Ramos (cell line): ENCODE results near the gene VPS37D.
"Not testable (repeated sequence)": the region's sequence is repeated elsewhere in the genome, so short reads cannot be mapped to it uniquely, and the experiment has no call there.

Source experiments
- in situ Hi-C: fragments of 300-500 bp; cut with MboI; formaldehyde crosslinking; loops from one replicate; pipeline ENCODE4 v1.14.3; 2022; ENCODE audit warnings: low sequenced_read_pairs; ENCODE audit not compliant: unreplicated experiment

Gene VPS37D

DNA sequence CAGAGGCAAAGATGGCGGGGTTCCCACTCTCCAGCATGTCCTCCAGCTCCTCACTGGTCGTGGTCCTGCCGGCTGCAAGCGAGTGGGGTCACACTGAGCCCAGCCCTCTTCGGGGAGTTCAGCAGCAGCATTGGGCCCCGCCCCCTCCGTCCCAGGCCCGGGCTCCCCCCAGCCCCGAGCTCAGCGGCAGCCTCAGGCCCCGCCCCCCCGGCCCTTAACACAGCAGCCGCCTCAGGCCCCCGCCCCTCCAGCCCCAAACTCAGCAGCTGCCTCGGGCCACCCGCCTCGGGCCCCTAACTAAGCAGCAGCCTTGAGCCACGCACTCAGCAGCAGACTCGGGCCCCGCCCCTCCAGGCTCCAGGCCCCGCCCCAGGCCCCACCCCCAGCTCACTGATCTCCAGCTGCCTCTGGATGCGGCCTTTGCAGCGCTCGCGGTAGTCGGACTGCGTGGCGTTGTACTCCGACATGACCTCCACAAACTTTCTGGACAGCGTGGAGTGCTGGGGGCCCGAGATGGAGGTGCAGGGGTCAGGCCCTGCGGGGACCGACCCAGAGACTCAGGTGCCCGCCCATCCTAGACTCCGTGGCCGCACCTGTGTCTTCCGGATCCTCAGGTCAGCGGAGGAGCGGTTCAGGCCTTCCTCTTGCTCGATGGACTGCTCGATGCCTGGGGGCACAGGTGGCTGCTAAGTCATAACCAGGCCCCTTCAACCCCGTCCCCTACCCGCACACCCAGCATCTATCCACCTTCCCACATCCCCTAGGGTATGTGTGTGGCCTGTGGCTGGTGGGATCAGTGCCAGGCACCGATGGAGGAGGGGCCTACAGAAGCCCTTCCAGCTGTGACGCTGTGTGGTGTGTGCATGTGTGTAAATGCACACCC lies 36.4 kb downstream of the VPS37D start:
- in situ Hi-C loops, result no loop called here

DNA sequence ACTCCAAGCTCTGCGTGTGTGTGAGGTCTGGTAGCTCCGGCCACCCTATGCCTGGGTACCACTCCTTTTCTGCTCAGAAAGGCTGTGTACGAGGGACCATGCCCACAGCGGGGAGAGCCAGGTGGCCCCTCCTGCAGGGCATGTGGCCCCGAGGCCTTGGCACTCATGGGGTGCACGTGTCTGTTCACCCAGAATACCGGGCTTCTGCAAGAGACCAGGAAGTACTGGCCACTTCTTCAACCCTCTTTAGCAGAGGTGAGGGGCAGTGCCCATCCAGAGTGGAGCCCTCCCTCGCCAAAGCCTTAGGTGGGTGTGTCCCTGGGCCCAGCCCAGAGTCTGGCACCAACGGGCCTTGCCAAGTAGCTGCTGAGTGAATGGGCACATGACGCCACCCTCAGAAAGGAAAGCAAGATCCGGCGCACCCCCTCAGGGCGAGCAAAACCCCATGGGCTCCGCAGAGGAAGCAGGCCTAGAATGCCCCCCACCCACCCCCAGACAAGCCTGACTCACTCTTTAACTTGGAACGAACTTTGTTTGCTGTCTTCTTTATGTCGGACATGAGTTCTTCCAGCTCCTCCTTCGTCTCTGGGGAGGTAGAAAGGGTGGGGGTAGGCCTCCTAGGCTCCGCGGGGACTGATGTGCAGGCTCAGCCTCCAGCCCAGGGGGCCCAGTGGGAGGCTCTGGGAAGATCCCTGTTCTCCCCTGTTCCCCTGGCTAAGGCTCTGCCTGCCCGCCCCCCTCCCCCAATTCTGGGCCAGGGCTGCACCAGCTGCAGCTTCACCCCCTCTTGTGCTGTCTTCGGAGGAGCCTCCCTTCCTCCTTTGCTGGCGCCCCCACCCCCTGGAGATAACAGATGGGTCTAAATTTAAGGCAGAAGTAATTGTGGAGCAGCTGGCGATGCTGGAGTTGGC lies 37.3 kb downstream of the VPS37D start:
- in situ Hi-C loops, result no loop called here

DNA sequence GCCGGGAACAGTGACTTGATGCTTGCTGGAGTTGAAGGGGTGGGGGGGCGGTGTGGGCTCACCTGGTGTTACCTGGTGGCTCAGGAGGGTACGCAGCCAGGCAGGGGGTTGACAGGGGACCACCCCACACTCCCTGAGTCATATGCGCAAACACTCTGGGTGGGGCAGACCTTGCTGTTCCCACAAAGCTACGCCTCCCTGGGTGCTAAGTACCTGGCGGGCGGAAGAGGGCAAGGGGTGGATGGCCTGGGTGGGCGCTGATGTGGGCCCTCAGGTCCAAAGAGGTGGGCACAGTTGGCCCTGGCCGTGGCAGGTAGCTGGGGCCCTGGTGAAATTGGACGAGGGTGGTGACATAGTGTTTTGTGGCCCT lies 37.9 kb downstream of the VPS37D start:
- in situ Hi-C loops, result no loop called here

DNA sequence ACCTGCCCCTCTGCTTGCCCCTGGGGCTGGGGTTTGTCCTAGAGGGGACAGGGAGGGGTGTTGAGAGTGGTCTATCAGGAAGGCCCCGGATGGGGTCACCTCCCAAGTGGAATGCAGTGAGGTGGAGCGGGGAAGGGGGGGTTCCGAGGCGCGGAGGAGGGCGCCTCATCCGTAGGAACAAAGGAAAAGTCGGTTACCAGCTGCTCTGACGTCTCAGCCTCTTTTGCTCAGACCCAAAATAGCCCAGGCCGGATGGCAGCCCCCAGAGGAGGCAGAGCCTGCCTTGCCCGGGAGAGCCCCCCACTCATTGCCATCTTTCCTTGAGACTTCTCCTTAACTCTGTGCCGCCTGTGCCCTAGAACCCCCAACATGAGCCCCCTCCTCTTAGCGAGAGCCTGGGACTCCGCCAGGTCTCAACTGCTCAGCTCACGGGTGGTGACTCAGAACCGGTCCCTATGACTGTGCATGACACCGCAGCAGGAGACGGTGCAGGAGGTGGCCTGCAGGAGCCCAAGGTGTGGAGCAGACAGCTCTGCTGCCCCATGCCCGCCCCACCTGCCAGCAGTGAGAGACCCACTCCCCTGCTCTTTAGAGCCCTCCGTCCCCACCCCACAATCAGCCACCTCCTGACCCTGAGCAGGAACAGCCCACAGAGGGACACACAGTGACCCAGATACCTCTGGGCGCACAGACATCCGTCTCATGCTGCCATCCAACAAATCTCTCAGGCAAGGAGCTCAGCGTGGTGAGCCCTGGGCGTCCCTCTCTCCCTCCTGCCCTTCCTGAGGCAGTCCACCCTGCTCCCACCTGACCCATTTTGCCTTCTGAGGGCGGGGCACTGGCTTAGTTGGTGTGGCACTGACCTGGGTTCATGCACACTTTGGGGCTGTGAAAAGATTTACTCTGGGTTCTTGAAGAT lies 38.8 kb downstream of the VPS37D start:
- in situ Hi-C loops, result no loop called here

DNA sequence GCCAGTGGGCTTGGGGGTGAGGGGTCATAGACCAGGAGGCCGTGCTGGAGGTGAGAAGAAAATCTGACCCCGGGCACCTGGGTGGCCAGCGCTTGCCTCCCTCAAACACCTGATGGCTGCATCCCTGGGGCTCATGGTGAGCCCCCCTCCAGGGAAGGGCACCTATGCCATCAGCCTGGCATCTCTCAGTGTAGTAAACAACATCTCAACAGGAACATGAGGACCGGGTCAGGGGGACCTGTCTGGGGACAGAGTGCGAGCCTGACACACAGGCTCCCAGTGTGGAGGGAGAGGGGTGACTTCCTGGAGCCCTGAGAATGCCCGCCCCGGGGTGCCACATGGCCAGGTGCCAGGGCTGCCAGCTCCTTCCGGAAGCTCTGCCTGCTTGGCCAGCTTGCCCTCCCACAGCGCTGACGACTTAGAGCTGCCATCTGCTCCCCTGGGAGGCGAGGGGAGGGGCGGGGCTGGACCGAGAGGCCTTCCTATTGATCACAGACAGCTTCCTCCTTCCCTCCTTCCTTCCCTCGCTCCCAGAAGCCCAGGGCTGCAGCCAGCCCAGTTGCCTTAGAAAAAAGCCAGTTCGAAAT lies 39.5 kb downstream of the VPS37D start:
- in situ Hi-C loops, result no loop called here

DNA sequence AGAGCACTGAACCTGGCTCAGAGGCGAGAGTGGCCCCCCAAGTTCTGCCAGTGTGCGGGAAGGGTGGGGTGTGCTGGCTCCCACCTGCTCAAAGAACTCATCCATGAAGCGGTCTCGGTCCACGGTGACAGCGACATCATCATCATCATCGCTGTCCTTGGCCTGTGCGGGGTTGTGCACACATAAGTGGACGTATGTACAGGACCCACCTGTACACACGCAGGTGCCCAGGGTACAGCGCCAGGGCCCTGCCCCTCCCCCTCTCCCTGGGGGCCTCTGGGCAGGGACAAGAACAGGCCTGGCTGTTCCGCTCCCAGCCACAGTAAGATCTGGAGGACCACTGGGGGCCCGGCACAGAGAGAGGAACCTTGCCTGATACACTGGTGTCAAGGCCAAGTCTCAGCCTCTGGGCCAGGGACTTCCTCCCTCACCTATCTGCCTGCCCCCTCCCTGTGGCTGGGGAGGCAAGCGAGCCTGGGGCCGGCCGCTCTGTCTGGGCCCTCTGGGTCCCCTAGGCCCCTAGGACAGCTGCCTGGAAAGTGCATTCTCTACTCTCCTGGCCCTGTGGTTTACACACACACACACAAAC lies 41.4 kb downstream of the VPS37D start:
- in situ Hi-C loops, result no loop called here

DNA sequence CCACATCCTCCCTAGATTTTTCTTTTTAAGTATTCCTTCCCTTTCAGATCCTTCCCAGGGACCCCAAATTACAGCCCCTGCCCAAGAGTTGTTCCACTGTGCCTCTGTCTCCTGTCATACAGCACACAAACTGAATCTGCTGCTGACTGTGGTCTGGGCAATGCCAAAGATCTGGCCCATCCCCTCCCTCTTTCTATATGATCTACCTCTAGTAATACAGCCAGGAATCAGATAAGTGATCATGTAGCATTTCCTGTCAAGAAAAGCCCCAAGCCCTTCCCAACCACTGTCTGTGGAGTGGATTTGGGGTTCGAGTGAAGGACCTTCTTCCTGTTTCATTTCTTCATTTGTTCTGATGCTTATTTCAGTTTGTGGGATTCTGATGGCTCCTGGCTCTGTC lies 45.1 kb downstream of the VPS37D start:
- in situ Hi-C loops, result no loop called here

DNA sequence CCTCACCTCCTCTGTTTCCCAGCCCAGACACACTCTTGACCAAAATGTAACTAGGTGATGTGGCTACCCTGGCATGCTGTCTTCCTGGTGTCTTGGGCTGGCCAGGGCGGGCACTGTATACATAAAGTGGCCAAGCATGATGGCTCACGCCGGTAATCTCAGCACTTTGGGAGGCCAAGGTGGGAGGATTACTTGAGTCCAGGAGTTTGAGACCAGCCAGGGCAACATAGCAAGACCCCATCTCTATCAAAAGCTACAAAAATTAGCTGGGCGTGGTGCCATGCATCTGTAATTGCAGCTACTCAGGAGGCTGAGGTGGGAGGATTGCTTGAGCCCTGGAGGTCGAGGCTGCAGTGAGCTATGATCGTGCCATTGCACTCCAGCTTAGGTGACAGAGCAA lies 45.7 kb downstream of the VPS37D start:
- in situ Hi-C loops, result not testable (repeated sequence)

DNA sequence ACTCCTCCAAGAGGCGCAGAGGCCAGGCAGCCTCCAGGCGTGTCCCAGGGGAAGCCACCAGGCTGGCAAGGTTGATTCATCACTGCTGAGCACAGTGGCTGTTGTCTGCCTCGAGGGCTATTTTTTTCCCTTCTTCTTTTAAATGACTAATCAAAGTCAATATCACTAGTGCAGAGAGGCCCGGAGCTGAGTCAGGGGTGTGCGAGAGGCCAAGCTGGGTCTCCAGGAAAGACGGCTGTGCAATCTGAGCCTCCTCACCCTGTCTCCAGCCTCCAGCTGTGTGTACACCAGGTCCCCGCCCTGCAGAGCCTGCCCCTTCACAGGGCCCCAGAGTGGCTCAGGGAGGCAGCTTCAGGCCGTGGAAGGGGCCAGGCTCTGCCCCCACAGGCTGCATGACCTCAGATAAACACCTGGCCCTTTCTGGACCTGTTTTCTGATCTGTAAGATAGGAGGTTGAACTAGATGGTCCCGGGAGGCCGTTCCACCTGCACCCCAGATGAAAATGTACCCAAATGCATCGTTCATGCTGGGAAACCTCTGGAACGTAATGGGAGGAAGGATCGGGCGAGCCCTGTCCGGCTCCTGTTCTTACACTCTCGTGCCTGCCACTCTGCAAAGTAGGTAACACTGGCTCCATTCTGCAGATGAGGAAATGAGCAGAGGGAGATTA lies 48.2 kb downstream of the VPS37D start:
- in situ Hi-C loops, result no loop called here

DNA sequence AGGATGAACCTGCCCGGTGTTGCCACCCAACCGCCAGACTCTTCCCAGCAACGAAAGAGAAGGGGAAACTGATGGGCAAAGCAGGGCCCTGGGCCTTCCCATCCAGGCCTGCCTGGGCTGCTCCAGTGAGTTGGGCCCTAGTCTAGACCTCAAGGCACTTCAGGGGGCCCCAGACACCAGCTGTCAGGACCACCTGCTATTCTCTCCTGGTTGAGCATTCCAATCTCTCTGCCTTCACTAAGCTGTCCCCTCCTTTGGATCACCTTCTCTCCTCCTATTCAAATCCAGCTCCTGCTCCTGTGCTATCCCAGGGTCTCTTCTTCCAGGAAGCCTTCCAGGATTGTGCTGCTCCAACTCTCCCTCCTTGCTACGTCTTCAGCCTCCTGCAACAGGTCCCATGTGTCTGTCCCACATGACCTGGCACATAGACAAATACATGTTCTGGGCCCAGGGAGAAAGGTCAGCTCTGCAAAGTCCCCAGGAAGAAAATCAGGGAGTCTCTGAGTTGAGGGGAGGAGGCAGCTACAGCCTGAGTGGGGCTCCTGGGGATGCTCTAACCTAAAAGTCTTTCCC lies 48.8 kb downstream of the VPS37D start:
- in situ Hi-C loops, result no loop called here

DNA sequence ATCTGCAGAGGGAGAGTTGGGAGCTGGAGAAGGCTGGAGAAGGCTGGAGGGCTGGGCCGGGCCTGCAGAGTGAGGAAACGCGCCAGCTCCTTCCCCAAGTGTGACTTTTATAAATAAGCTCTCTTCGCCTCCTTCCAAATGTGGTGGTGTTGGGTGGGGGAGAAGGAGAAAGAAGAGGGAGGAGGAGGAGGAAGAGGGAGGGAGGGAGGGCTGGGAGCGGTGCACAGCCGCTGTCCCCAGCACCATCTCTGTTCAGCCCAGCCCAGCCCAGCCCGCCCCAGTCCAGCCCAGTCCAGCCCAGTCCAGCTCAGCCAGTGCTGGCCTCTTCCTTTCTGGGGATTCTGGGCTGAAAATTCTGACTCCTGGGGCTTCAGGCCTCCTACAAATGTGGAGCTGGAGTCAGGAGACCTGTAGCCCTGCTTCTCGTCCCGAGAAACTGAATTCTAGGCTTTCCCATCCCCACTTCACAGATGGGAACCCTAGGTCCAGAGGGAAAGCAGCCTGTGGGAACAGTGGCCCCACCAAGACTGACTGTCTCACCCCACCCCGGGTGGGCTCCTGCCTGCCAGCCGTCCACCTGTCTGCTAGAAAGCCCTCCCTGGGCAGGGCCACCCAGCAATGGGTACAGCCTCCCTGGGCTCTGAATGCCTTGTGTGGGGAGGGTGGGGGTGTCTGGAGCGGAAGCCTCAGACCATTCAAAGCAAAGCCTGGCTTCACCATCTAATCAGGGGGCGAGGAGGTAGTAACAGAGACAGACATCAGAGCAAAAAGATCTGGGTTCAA lies 49.6 kb downstream of the VPS37D start:
- in situ Hi-C loops, result no loop called here

DNA sequence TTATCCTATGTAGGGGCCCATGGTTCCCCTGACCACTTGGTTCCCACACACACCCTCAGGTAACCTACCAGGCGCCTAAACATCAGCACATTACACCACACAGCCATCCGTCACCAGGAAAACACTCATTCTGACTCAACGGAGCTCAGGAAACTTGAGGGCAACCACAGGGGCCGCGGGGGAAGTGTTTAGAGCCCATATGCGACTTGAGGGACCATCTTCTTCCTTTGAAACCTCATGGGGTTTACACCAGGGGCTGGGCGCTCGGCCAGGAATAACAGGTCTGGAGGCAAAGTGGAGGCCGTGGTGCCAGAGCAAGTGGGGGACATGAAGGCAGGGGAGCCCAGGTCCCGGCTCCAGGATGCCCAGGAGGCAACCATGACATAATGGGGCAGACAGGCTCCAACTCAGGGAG lies 50.4 kb downstream of the VPS37D start:
- in situ Hi-C loops, result no loop called here

DNA sequence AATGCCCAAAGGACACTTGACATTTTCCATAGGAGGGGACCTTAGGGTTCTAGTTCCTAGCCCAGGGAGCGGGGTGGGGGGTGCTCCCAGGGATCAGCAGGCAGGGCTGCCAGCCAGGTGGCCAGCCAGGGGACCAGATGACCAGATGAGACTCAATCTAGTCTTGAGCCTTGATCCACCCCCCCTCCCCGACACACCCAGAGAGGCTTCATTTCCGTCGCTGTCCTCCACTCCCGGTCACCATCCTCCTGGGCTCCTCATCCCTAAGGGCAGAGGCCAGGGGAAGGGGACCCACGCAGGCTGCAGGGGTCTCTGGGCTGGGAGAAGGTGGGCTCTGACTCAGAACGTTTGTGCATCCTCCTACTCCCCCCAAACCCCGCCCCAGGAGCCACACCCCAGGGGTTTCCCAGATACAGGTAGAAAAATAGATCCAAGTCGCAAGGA lies 50.8 kb downstream of the VPS37D start:
- in situ Hi-C loops, result no loop called here

DNA sequence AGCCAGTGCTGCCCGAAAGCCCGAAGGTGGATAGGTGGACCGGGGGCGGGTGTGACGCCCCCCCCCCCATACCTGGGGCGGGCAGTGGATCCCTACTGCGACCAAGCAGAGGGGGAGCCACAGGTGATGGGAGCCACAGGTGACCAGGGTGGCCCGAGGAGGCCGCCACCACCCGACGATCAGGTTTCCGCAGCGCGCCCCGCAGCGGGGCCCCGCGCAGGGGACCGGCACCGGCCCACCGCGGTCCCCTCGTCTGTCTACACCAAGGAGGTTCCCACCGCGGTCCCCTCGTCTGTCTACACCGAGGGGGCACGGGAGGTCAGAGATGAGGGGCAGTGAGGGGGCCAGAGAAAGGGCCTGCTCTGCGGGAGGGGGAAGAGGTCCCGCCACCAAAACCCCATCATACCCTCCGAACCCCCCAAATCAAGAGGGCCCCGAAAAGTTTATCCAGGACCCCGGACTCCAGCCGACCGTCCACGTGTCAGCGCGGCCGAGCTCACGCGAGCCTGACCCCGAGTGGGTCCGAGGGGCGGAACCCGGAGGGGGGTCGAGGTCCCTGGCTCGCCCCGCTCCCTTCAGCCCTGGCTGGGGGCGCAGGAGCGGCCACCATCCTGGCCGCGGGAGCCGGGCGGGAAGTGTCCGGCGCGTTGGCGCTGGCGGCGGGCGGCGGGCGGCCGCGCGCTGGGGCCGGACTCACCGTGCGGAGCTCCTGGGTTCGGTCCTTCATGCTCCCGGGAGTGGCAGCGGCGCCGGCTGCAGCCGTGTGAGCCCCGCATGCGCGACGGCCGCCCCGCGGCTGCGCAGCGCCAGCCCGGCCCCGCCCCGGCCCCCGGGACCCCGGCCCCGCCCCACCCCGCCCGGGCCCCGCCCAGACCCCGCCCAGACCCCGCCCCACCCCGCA lies 51.5 kb downstream of the VPS37D start, which contains the start of gene STX1A:
TSS of gene STX1A (minus strand) at position 765 of the 901 bp plus-strand sequence. CDS start at position 727, 38 bp downstream.
- in situ Hi-C loops, result no loop called here

DNA sequence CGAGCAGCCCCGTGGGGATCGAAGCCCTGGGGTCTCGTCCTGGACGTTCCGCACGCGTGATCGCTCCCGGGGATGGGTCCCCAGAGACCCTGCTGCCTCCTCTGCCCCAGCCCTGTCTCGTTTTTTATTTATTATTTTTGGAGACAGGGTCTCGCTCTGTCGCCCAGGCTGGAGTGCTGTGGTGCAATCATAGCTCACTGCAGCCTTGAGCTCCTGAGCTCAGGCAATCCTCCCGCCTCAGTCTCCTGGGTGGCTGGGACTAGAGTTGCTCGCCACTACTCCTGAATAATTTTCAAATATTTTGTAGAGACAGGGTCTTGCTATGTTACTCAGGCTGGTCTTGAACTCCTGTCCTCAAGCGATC lies 52.2 kb downstream of the VPS37D start:
- in situ Hi-C loops, result no loop called here

DNA sequence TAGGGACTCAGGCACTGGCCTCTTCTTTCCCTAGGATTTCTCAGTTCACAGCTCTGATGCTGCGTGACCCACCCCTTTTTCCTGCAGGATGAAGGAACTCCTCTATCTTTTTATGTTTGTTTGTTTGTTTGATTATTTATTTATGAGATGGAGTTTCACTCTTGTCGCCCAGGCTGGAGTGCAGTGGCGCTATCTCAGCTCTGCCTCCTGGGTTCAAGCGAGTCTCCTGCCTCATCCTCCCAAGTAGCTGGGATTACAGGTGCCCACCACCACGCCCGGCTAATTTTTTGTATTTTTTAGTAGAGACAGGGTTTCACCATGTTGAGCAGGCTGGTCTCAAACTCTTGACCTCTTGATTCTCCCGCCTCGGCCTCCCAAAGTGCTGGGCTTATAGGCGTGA lies 52.8 kb downstream of the VPS37D start:
- in situ Hi-C loops, result not testable (repeated sequence)

DNA sequence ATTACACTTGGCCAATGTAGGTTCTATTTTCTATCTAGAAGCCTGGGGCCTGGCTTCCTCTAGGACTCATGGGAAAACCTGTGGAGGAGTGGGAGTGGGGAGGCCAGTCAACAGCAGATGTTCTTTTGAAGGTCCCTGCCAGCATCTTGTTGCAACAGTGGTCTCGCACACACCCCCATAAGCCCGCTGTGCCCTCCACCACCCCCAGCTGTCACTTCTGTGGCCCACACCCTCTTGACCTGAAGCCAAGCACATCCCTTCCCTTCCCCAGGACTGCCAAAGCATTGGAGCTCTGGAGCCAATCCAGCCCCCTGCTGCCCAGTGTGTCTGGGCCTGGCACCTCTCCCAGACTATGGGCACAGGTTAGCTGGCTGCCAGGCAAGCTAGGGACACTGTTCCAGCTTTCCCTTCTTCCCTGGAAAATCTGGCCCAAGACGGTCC lies 53.8 kb downstream of the VPS37D start:
- in situ Hi-C loops, result no loop called here
